IMR-90 (cell line): ENCODE measurements around the gene PITPNC1. TPM values are rescaled to one million over a fixed set of nuclear protein-coding genes. Genes with fewer than 3 reads are reported as not detected.

Experiments
- ATAC-seq: fragments of 200-7000 bp; cut with Tn5 transposase; 2 replicates; pipeline ENCODE4 v1.9.1; 2020; ENCODE audit warnings: low read depth, mild to moderate bottlenecking, moderate library complexity
- BruUV-seq: library from RNA; stranded (reverse); fragments of 400-500 nt; replicated peaks from 2 replicates; lab custom pipeline; 2021; lab: Mats Ljungman, UMichigan
- CTCF ChIA-PET: fragments of 300-600 bp; formaldehyde crosslinking; extraction: SDS; loops from one replicate; lab custom pipeline; 2021; ENCODE audit warnings: antibody characterized with exemption; lab: Yijun Ruan, JAX
- POLR2A ChIA-PET: fragments of 300-600 bp; sonication (Branson Sonifier 250); formaldehyde crosslinking; loops from one replicate; lab custom pipeline; 2022; ENCODE audit warnings: antibody characterized with exemption; ENCODE audit not compliant: unreplicated experiment; lab: Charles Lee
- DNase-seq: peaks from one replicate; pipeline ENCODE4 v3.0.0; 2013
- H2AFZ ChIP-seq: replicated peaks from 2 replicates; pipeline ENCODE3; 2013; ENCODE audit warnings: low read length, mild to moderate bottlenecking; ENCODE audit not compliant: poor library complexity
- H2AK5ac ChIP-seq: 2 replicates; pipeline ENCODE4 v1.6.1; 2013; ENCODE audit warnings: low read depth, low read length, inconsistent platforms
- H2AK9ac ChIP-seq: replicated peaks from 2 replicates; pipeline ENCODE3; 2013; ENCODE audit warnings: mild to moderate bottlenecking, low read depth, low read length, moderate library complexity; ENCODE audit not compliant: poor library complexity
- H2BK120ac ChIP-seq: 2 replicates; pipeline ENCODE4 v1.6.1; 2013; ENCODE audit warnings: low read depth, low read length, inconsistent platforms
- H2BK15ac ChIP-seq: 3 replicates; pipeline ENCODE4 v1.6.1; 2013; ENCODE audit warnings: low read depth, low read length, inconsistent platforms
- H2BK20ac ChIP-seq: 2 replicates; pipeline ENCODE4 v1.6.1; 2013; ENCODE audit warnings: low read depth, mild to moderate bottlenecking, inconsistent platforms, low read length, moderate library complexity
- H2BK5ac ChIP-seq: 2 replicates; pipeline ENCODE4 v1.6.1; 2013; ENCODE audit warnings: mild to moderate bottlenecking, low read depth, low read length, inconsistent platforms; ENCODE audit not compliant: poor library complexity, severe bottlenecking
- H3K14ac ChIP-seq: replicated peaks from 2 replicates; pipeline ENCODE4 v1.6.1; 2013; ENCODE audit warnings: low read depth, low read length, inconsistent platforms
- H3K18ac ChIP-seq: 2 replicates; pipeline ENCODE4 v1.6.1; 2013; ENCODE audit warnings: low read depth, low read length, control low read depth
- H3K23ac ChIP-seq: 2 replicates; pipeline ENCODE4 v1.6.1; 2013; ENCODE audit warnings: low read depth, low read length, inconsistent platforms
- H3K27ac ChIP-seq: 2 replicates; pipeline ENCODE4 v1.5.1; 2013; ENCODE audit warnings: mild to moderate bottlenecking, control low read depth, low read length; ENCODE audit not compliant: insufficient read depth
- H3K27me3 ChIP-seq: 2 replicates; pipeline ENCODE4 v1.6.1; 2013; ENCODE audit warnings: low read length; ENCODE audit not compliant: control insufficient read depth, insufficient read depth
- H3K36me3 ChIP-seq: 2 replicates; pipeline ENCODE4 v1.6.1; 2013; ENCODE audit warnings: low read length, mixed read lengths; ENCODE audit not compliant: control insufficient read depth, insufficient read depth
- H3K4ac ChIP-seq: 2 replicates; pipeline ENCODE4 v1.6.1; 2013; ENCODE audit warnings: low read depth, low read length, inconsistent platforms
- H3K4me1 ChIP-seq: 2 replicates; pipeline ENCODE4 v1.6.1; 2013; ENCODE audit warnings: low read length, mixed read lengths; ENCODE audit not compliant: control insufficient read depth, insufficient read depth
- H3K4me2 ChIP-seq: 2 replicates; pipeline ENCODE4 v1.6.1; 2013; ENCODE audit warnings: low read depth, mild to moderate bottlenecking, control low read depth, low read length, moderate library complexity
- H3K4me3 ChIP-seq: 2 replicates; pipeline ENCODE4 v1.5.1; 2013; ENCODE audit warnings: low read depth, mild to moderate bottlenecking, control low read depth, low read length, moderate library complexity; ENCODE audit not compliant: insufficient read depth
- H3K56ac ChIP-seq: 2 replicates; pipeline ENCODE4 v1.6.1; 2013; ENCODE audit warnings: low read length, inconsistent platforms; ENCODE audit not compliant: insufficient read depth; ENCODE audit errors: extremely low read depth
- H3K79me1 ChIP-seq, 2 experiments: 2 replicates each; pipeline ENCODE4 v1.6.1; 2013; ENCODE audit warnings: low read length in 2 of 2, inconsistent platforms in 1 of 2, low read depth in 1 of 2
- H3K9ac ChIP-seq: 2 replicates; pipeline ENCODE4 v1.6.1; 2013; ENCODE audit warnings: low read depth, low read length, control low read depth
- H3K9me1 ChIP-seq: 2 replicates; pipeline ENCODE4 v1.6.1; 2013; ENCODE audit warnings: low read length, inconsistent platforms; ENCODE audit not compliant: insufficient read depth
- H3K9me3 ChIP-seq: 2 replicates; pipeline ENCODE4 v1.6.1; 2013; ENCODE audit warnings: low read length; ENCODE audit not compliant: control insufficient read depth, insufficient read depth
- H4K20me1 ChIP-seq: 2 replicates; pipeline ENCODE4 v1.6.1; 2013; ENCODE audit warnings: low read length, inconsistent platforms; ENCODE audit not compliant: insufficient read depth
- H4K5ac ChIP-seq: 2 replicates; pipeline ENCODE4 v1.6.1; 2013; ENCODE audit warnings: mild to moderate bottlenecking, low read depth, low read length, control low read depth
- H4K8ac ChIP-seq, 2 experiments: 2 replicates each; pipeline ENCODE4 v1.6.1; 2013; ENCODE audit warnings: low read depth in 2 of 2, low read length in 2 of 2, control low read depth in 1 of 2, inconsistent platforms in 1 of 2
- H4K91ac ChIP-seq: 2 replicates; pipeline ENCODE4 v1.6.1; 2013; ENCODE audit warnings: low read depth, low read length, inconsistent platforms; ENCODE audit not compliant: insufficient read depth
- BHLHE40 ChIP-seq: fragments of 150-350 bp; IDR thresholded peaks from 2 replicates; pipeline ENCODE4 v1.6.1; 2016; ENCODE audit warnings: mild to moderate bottlenecking, low read depth, low read length
- CHD1 ChIP-seq: IDR thresholded peaks from 2 replicates; pipeline ENCODE4 v1.6.1; 2012; ENCODE audit warnings: low read depth, low read length, improper control_type of control experiment
- FOS ChIP-seq: fragments of 150-350 bp; IDR thresholded peaks from 2 replicates; pipeline ENCODE4 v1.6.1; 2016; ENCODE audit warnings: low read depth, low read length
- MAFK ChIP-seq: IDR thresholded peaks from 2 replicates; pipeline ENCODE4 v1.6.1; 2012; ENCODE audit warnings: low read depth, low read length, improper control_type of control experiment
- MAZ ChIP-seq: IDR thresholded peaks from 2 replicates; pipeline ENCODE4 v1.6.1; 2012; ENCODE audit warnings: low read depth, mild to moderate bottlenecking, low read length, improper control_type of control experiment, moderate library complexity, borderline replicate concordance
- MXI1 ChIP-seq: IDR thresholded peaks from 2 replicates; pipeline ENCODE4 v1.6.1; 2012; ENCODE audit warnings: low read depth, mild to moderate bottlenecking, low read length, moderate library complexity, borderline replicate concordance
- POLR2A ChIP-seq: IDR thresholded peaks from 2 replicates; pipeline ENCODE4 v1.6.1; 2012; ENCODE audit warnings: mild to moderate bottlenecking, low read depth, low read length
- RCOR1 ChIP-seq: IDR thresholded peaks from 2 replicates; pipeline ENCODE4 v1.6.1; 2012; ENCODE audit warnings: mild to moderate bottlenecking, low read length, improper control_type of control experiment; ENCODE audit not compliant: insufficient replicate concordance
- SMC3 ChIP-seq: fragments of 150-350 bp; IDR thresholded peaks from 2 replicates; pipeline ENCODE4 v1.6.1; 2016; ENCODE audit warnings: low read depth, mild to moderate bottlenecking, antibody characterized with exemption, low read length, moderate library complexity
- WGBS, 2 experiments: methylation state at CpG; one replicate each; pipeline versions ENCODE4 v1.1.5 to v1.1.7; 2013; ENCODE audit warnings: missing lambda C conversion rate in 2 of 2; ENCODE audit not compliant: insufficient read length in 1 of 2; ENCODE audit errors: extremely low coverage in 2 of 2; 5-methylcytosine and 5-hydroxymethylcytosine counted together
- dilution Hi-C: fragments of 300-500 bp; cut with HindIII; formaldehyde crosslinking; loops from one replicate; pipeline ENCODE4 v1.14.3; 2018; ENCODE audit warnings: low sequenced_read_pairs; ENCODE audit not compliant: unreplicated experiment
- in situ Hi-C: fragments of 300-500 bp; cut with MboI; formaldehyde crosslinking; loops from 3 replicates; pipeline ENCODE4 v1.14.3; 2019; ENCODE audit warnings: low sequenced_read_pairs, inconsistent platforms, mixed read lengths
- intact Hi-C: fragments of 100-400 bp; cut with micrococcal nuclease; formaldehyde crosslinking; loops from 2 replicates; pipeline ENCODE4 v1.10.0; 2022
- polyA plus RNA-seq, 3 experiments: library from polyadenylated mRNA; depleted of rRNA; stranded (reverse); fragments of >200 nt; gene quantifications; 2 replicates each; pipeline ENCODE4 v1.2.3, GENCODE V29; 2012; ENCODE audit warnings: low replicate concordance in 1 of 3
- total RNA-seq: library from RNA; depleted of rRNA; stranded (reverse); fragments of >200 nt; gene quantifications from 2 replicates; pipeline ENCODE4 v1.2.3, GENCODE V29; 2012
- TF ChIP-seq, protein P1 (sequence below): fragments of 150-350 bp; IDR thresholded peaks from 2 replicates; pipeline ENCODE4 v1.6.1; 2016; ENCODE audit warnings: low read depth, mild to moderate bottlenecking, low read length, moderate library complexity, borderline replicate concordance
- TF ChIP-seq, protein P2 (sequence below): fragments of 150-350 bp; IDR thresholded peaks from 2 replicates; pipeline ENCODE4 v1.6.1; 2017; ENCODE audit warnings: mild to moderate bottlenecking, antibody characterized with exemption, low read length, low read depth
- TF ChIP-seq, protein P3 (sequence below): conservative IDR thresholded peaks from 2 replicates; pipeline ENCODE4 v1.5.1; 2012; ENCODE audit warnings: mild to moderate bottlenecking, low read depth, low read length, improper control_type of control experiment

Gene PITPNC1
- total and polyA plus RNA-seq, 2 of the 4 experiments (the other 2 are of a cell fraction) = 4.1 TPM

DNA sequence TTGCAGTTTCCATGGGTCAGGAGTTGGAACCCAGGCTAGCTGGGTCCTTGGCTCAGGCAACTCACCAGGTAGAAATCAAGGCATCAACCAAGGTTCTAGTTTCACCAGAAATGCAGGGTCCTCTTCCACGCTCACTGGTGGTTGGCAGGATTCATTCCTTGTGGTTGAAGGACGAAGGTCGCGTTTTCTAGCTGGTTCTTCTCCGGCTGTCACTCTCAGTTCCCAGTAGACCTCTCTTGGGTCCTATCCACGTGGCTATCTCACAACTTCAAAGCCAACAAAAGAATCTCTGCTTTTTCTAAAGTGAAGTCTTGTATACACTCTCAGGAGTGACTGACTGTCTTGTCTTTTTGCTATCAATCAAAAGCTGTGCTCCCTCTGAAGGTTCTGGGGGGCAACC is 194.4 kb downstream of the PITPNC1 start:
- Histone ChIP-seq H4K8ac (no peak overlapping the region), H4K91ac (no peak overlapping the region), H3K14ac (no peak overlapping the region), H3K4me1 (no peaks in the 10 kb centered on the region), H4K5ac (no peak overlapping the region), H2AK5ac (no peak overlapping the region), H3K18ac (no peak overlapping the region), H2BK20ac (no peak overlapping the region), H3K4me3 (no peak overlapping the region), H2BK15ac (no peak overlapping the region), H3K9me3 (no peaks in the 10 kb centered on the region), H3K56ac (no peak overlapping the region), H3K23ac (no peak overlapping the region), H2AFZ (no peak overlapping the region), H3K9ac (no peak overlapping the region), H2BK120ac (no peak overlapping the region), H3K79me1 (peaks cover 0 to 5% of the 10 kb centered on the region in 2 experiments; a peak in 1 of 4 replicates), H4K20me1 (no peaks in the 10 kb centered on the region), H3K27me3 (no peaks in the 10 kb centered on the region), H3K4me2 (no peak overlapping the region), H2BK5ac (no peak overlapping the region), H3K27ac (no peak overlapping the region), H2AK9ac (no peak overlapping the region), H3K9me1 (0 out of 2 replicates have a peak, but pooled peaks cover 5% of the 10 kb centered on the region), H3K36me3 (no peaks in the 10 kb centered on the region; the same call in 1 of the 2 replicates), H3K4ac (no peak overlapping the region)
- CTCF ChIA-PET = no interaction called here
- dilution Hi-C loops (no loop called here), in situ Hi-C loops (no loop called here), intact Hi-C loops (no loop called here)
- TF ChIP-seq, protein P1, sequence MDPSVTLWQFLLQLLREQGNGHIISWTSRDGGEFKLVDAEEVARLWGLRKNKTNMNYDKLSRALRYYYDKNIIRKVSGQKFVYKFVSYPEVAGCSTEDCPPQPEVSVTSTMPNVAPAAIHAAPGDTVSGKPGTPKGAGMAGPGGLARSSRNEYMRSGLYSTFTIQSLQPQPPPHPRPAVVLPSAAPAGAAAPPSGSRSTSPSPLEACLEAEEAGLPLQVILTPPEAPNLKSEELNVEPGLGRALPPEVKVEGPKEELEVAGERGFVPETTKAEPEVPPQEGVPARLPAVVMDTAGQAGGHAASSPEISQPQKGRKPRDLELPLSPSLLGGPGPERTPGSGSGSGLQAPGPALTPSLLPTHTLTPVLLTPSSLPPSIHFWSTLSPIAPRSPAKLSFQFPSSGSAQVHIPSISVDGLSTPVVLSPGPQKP = no peak
- TF ChIP-seq, protein P2, sequence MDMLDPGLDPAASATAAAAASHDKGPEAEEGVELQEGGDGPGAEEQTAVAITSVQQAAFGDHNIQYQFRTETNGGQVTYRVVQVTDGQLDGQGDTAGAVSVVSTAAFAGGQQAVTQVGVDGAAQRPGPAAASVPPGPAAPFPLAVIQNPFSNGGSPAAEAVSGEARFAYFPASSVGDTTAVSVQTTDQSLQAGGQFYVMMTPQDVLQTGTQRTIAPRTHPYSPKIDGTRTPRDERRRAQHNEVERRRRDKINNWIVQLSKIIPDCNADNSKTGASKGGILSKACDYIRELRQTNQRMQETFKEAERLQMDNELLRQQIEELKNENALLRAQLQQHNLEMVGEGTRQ = no peak
- TF ChIP-seq MAFK (no peak), MXI1 (no peak), POLR2A (no peak), CHD1 (no peak), RCOR1 (no peak), FOS (no peak), MAZ (no peak), SMC3 (no peak), BHLHE40 (no peak)
- TF ChIP-seq, protein P3, sequence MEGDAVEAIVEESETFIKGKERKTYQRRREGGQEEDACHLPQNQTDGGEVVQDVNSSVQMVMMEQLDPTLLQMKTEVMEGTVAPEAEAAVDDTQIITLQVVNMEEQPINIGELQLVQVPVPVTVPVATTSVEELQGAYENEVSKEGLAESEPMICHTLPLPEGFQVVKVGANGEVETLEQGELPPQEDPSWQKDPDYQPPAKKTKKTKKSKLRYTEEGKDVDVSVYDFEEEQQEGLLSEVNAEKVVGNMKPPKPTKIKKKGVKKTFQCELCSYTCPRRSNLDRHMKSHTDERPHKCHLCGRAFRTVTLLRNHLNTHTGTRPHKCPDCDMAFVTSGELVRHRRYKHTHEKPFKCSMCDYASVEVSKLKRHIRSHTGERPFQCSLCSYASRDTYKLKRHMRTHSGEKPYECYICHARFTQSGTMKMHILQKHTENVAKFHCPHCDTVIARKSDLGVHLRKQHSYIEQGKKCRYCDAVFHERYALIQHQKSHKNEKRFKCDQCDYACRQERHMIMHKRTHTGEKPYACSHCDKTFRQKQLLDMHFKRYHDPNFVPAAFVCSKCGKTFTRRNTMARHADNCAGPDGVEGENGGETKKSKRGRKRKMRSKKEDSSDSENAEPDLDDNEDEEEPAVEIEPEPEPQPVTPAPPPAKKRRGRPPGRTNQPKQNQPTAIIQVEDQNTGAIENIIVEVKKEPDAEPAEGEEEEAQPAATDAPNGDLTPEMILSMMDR = no peak
- WGBS, 2 experiments = 40% methylated on average over 1 of the region's 6 CpGs; no CpG with 5 or more reads in 1 of the 2 experiments
- BruUV-seq = no TSS peak
- POLR2A ChIA-PET = no interaction called here
- no peak for DNase-seq
- no peak for ATAC-seq
